HG03159 (cell line): ENCODE results near the gene CASK.

ENCODE experiments used
- ATAC-seq: cut with Tn5 transposase; IDR thresholded peaks from one replicate; pipeline ENCODE4 v1.9.1; 2021; ENCODE audit warnings: mild to moderate bottlenecking, moderate library complexity; ENCODE audit not compliant: unreplicated experiment

CASK gene

GRCh38 chrX:41590641-41591040 is 332.7 kb downstream of the CASK start:
- ATAC-seq = no peak

- ATAC-seq = no peak
Observed at GRCh38 chrX:41589634-41590270, 333.6 kb downstream of the CASK start.

- ATAC-seq = no peak
Observed at GRCh38 chrX:41588271-41588670, 335.1 kb downstream of the CASK start.

- no peak for ATAC-seq
Observed at GRCh38 chrX:41580423-41581064, 342.8 kb downstream of the CASK start.

- no peak for ATAC-seq
Observed at GRCh38 chrX:41563876-41564275, 359.5 kb downstream of the CASK start.

- peak; percentile 90 for ATAC-seq
Observed at GRCh38 chrX:41561045-41561444, 362.3 kb downstream of the CASK start.

GRCh38 chrX:41559235-41560052 is 363.9 kb downstream of the CASK start:
- no peak for ATAC-seq

- ATAC-seq = no peak
Observed at GRCh38 chrX:41558531-41558930, 364.8 kb downstream of the CASK start.

- ATAC-seq = no peak
Observed at GRCh38 chrX:41556958-41557357, 366.4 kb downstream of the CASK start.

GRCh38 chrX:41553688-41554087 is 369.7 kb downstream of the CASK start:
- ATAC-seq = no peak

GRCh38 chrX:41548411-41548810 is 374.9 kb downstream of the CASK start:
- no peak for ATAC-seq

- no peak for ATAC-seq
Observed at GRCh38 chrX:41543668-41544067, 379.7 kb downstream of the CASK start.

GRCh38 chrX:41543025-41543424 is 380.3 kb downstream of the CASK start:
- no peak for ATAC-seq

- ATAC-seq = no peak
Observed at GRCh38 chrX:41542536-41542935, 380.8 kb downstream of the CASK start.

GRCh38 chrX:41542135-41542534 is 381.2 kb downstream of the CASK start:
- ATAC-seq = no peak

- no peak for ATAC-seq
Observed at GRCh38 chrX:41541386-41541785, 382.0 kb downstream of the CASK start.

- no peak for ATAC-seq
Observed at GRCh38 chrX:41538707-41539106, 384.6 kb downstream of the CASK start.

- no peak for ATAC-seq
Observed at GRCh38 chrX:41530085-41530484, 393.3 kb downstream of the CASK start.

GRCh38 chrX:41529221-41529620 is 394.1 kb downstream of the CASK start:
- ATAC-seq = no peak

GRCh38 chrX:41528784-41529183 is 394.6 kb downstream of the CASK start:
- no peak for ATAC-seq

GRCh38 chrX:41526925-41527324 is 396.4 kb downstream of the CASK start:
- no peak for ATAC-seq

GRCh38 chrX:41526271-41526670 is 397.1 kb downstream of the CASK start:
- no peak for ATAC-seq
